ENCODE results near the gene LMAN1L.

Gene LMAN1L

DNA sequence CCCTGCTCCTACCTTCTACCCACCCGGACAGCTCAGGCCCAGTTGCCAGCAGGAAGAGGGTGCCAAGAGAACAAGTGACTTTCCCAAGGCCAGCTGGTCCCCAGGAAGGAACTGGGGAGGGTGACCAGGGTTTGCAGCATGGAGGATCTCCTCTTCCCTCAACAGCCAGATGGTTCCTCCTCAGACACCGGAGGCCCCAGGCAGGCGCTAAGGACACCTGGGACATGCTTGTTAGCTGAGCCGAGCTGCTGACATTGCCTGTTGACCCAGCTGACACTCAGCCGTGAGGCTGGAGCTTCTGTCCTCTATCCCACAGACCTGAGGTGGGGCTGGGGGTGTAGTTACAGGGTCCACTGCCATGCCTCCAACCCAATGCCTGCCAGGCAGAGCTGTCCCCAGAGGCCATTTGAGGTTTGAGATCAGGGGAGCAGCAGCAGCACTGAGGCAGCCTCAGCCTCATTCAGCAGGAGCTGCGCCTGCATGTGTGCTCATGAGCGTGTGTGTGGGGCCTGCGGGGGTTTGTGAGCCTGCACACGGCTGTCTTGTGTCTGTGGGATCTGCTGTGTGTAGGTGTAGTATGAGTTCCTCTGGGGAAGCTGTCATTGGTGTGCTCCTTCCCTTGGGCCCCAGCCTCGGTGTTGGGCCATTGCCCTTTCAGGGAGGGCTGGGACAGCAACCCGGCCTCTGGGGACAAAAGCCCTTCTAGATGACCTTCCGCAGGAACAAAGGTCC is 20.9 kb downstream of the LMAN1L start:
- in situ Hi-C loops (cut with HindIII; ENCODE audit: low sequenced_read_pairs): no loop called here

DNA sequence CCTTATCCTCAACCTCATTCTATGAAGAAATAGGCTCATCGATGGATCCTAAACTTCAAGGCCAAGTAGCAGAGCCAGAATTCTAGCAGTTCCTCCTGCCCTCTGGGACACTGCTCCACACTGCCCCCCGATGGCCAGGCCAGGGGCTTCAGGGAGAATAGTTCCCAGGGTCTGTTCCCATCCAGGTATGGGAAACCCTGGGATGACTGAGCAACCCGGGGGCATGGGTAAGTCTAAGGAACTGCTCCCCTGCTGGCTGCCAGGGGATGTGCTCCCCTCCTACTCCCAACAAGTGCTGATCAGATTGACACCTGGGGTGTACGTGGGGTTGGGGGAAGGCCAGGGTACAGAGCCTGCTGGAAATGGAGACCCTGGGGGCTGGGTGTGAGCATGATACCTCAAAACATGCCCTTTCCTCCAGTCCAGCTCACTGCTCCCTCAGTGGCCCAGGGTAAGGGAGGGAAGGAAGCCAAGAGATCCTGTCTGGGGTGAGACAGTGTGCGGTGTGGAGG is 22.7 kb downstream of the LMAN1L start:
- in situ Hi-C loops (cut with HindIII; ENCODE audit: low sequenced_read_pairs): no loop called here

DNA sequence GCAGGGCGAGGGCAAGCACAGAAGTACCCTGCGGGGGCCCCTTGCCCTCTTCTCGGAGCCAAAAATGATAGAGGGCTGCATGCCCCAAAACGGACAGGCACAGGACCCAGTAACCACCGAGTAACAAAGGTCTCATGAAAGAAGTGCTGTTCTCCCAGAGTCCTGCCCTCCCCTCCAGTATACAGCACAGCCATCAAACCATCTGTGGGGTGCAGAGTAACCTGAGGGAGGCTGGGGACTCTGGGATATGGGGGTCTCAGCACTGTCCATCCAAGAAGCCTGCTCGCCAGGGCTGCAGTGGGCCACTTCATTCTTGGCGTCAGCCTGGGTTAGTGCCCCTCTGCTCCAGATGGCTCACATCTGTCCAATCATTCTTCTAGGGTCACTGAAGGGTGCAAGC is 24.2 kb downstream of the LMAN1L start:
- in situ Hi-C loops (cut with HindIII; ENCODE audit: low sequenced_read_pairs): no loop called here

DNA sequence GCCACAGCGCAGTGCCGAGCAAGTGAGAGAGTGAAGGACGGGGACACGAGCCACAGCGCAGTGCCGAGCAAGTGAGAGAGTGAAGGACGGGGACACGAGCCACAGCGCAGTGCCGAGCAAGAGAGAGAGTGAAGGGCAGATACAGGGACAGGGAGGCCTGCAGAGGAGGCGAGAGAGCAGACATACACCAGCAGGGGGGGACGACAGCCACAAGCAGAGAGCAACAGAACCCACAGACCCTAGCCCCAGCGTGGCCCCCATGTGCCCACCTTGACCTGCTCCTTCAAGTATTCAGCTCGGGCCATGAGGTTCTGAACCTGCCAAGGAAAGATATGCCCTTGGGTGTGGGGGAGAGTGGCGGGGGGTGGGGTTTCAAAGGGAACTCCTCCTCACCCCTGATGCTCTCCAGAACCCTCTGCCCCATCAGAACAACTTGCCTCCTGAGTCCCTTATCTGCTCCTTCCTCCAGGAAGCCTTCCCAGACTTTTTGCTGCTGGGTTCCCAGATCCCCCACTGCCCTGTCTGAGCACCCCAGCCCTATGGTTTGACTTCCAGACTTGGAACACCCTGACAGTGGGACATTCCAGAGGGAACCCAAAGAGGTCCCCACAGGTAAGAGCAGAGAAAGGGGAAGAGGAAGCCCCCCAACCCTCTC is 25.0 kb downstream of the LMAN1L start:
- in situ Hi-C loops (cut with HindIII; ENCODE audit: low sequenced_read_pairs): no loop called here

DNA sequence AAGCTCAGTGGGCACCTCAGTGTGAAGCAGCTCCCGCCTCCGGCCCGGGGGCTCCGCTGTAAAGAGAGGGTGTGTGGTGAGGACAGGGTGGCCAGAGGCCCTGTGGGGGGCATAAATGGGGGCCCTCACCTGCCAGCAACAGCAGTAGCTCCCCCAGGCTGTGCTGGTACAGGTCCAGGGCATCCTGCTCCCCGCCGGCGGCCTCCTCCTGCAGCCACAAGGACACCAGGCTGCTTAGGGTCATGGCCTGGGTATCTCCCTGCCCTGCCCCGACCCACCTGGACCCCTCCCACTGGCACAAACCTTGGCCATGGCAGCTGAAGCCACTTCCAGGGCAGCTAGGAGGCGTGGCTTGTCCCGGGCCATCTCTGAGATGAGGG is 25.5 kb downstream of the LMAN1L start:
- in situ Hi-C loops (cut with HindIII; ENCODE audit: low sequenced_read_pairs): no loop called here

DNA sequence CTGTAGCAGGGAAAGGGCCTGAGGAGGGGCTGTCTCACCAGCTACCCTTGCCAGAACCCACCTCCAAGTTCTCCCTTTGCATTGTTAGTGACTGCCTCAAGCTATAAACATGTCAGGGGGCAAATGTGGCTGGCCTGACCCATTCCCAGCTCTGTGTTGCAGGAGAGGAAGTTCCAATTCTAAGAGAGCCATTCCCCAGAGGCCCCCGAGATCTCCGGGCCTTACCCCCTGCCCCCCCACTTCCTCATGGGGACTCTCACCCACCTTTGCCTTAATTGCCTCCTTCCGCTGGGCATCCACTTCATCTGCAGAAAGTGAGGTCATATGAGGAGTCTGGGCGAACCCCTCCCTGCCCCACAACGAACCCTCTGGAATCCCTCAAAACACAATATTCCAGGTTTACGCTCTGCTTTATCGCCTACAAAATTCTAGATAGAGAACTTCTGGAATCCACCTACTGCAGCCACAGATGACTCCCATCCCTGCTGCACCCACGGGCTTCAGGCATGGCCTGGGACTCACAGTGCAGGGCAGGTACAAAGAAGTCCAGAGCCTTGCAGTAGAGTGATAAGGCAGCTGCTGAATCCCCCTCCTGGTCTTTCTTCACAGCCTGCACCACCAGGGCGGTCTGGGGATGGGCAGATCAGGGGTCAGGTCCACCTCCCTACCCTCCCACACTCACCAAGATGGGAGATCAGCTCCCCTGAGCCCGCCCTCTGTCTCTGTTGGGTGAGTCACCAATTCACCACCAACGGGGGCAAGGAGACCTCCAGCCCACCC is 26.3 kb downstream of the LMAN1L start:
- in situ Hi-C loops (cut with HindIII; ENCODE audit: low sequenced_read_pairs): no loop called here

DNA sequence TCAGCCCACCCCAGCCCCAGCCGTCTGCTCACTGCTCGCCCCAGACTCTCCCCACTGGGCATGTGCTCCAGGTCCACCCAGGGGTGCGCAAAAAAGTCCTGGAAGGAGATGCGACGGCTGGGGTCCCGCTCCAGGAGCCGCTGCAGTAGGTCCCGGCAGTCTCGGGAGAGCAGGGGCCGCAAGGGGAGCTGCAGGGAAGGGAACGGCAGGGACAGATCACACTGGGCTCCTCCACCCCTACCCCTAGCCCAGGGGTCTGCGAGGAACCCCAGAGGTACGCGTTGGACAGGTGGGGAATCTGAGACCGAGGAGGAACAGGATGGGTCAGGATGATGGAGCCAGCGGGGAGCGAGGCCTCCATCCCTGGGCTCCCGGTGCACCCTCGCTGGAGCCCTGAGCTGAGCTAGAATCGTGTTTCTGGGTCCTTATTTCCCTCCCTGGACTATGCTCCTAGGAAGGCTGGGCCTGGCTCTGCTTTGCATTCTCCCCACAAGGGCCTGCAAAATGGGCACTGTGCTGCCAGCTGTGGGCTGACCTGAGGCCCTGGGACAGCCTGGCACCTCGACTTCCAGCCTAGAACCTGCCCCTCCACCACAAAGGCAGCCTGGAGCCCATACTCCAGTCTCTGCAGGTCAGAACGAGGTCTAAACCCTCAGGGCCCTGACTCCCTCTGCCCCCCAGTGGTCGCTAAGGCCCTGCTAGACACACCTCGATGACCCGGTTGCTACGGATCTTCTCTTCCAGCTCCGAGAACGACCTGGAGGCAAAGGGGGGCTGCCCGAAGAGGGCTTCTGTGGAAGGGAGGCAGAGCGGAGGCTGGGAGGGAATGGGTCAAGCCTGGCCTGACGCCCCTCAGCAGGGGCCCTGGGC is 27.1 kb downstream of the LMAN1L start:
- in situ Hi-C loops (cut with HindIII; ENCODE audit: low sequenced_read_pairs): no loop called here

DNA sequence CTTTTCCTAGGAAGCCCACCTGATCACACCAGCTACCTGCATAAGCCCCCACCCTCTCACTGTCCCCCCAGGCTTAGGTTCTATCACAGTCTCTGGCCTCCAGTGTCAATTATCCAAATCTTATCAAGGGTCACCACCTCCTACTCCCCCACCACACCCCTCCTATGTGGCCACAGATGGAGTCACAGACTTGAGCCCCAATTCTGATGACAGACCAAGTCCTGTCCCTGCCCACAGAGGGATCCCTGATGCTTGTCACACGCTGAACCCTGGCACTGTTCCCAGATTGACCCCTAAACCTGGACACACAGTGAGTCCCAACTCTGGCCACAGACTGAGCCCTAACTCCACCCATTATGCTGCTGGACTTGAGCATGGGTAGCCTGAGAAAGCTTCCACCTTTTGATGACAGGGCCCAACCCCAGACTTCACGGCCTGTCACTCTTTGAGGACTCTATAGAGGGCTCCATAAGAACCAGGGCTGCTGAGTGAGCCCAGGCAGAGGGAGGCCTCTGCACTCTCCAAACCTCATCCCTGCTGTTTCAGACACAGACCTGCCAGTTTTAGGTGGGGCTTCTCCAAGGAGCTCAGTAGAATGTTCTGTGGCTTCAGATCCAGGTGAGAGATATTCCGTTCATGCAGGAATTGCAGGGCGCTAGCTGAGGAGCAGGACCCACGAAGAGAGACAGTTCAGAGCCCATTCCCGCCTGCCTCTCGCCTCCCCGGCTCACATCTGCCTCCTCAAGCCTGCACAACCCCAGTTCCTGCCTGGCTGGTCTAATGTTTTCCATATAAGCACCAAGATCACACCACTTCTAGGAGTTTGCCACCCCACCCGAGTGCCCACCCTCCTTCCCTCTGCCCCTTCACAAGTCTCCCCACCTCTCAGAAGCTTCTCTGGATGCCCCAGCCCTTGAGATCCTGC is 28.5 kb downstream of the LMAN1L start:
- in situ Hi-C loops (cut with HindIII; ENCODE audit: low sequenced_read_pairs): no loop called here

DNA sequence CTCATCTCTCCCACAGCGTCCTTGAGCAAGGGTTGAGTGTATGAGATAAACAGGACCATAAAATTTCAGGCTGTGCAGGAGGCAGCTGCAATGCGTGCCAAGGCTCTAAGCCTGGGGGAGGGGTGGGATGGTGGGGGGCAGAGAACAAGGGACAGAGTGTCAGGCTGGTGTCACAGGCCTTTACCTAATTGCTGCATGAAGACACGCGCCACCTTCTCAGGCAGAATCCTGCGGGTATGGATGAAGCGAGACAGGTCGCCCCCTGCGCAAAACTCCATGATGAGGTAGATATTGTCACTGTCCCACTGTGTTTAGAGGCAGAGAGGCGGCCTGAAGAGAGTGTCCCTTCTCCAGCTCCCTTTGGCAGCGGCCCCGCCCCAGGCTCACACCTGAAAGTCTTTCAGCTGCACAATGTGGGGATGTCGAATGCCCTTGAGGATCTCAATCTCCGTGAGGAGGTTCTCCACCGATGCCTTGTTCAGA is 29.3 kb downstream of the LMAN1L start:
- in situ Hi-C loops (cut with HindIII; ENCODE audit: low sequenced_read_pairs): no loop called here

DNA sequence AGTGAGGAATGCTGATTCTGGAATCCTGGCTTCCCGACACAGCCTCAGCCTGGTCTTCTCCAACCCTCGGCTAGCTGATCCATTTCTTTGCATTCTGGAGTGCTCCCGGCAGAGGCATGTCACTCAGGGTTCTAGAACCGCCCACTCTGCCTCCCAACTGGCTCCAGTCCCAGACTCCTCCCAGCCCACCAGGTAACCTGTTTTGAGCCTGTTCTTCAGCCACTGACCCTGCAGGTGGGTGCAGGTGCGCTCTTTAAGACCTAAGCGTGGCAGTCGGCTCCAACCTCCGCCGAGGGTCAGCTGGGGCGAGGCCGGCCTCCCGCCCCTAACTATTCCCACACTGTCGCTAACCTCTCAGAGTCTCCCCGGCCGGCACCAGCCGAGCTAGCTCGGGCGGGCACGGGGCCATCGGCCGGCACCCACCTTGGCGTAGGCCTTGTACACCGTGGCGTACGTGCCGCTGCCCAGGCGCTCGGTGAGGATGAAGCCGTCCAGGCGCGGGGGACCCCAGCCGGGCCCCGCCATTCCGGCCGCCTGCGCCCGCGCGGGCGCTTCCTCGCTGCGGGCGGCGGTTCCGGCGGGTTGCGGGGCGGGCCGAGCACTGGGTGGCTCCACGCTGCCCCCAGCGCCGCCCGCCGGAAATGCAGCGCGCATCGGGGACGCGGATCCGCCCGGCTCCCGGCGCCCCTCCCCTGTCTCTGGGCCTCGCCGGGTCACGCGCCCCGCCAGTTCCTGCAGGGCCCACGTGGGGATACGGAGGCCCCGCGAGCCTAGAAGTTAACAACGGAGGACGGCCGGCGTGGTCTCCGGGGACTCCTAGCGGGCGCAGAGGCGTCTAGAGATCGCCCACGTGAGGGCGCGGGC is 30.2 kb downstream of the LMAN1L start, which contains the start of gene ULK3:
ULK3 (minus strand) TSS at position 576 of the 864 bp plus-strand sequence; CDS start at position 525, 51 bp downstream.
- in situ Hi-C loops (cut with HindIII; ENCODE audit: low sequenced_read_pairs): no loop called here

DNA sequence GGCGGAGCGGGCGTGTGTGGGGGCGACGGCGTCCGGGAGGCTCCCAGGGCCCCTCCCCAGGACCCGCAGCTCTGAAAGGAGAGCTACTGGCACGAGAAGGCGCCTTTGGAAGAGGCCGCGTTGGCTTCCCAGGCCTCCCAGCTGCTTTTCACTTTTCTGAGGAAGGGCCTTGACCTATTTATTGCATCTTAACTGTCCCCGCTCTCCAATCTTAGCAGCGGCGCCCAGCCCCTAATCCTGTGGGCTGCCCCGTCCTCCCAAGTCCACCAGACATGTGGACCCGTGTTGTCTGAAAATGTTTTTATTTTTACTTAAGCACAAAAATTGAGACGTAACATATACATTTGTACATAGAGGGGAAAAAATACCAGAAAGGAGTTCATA is 30.8 kb downstream of the LMAN1L start:
- in situ Hi-C loops (cut with HindIII; ENCODE audit: low sequenced_read_pairs): no loop called here

DNA sequence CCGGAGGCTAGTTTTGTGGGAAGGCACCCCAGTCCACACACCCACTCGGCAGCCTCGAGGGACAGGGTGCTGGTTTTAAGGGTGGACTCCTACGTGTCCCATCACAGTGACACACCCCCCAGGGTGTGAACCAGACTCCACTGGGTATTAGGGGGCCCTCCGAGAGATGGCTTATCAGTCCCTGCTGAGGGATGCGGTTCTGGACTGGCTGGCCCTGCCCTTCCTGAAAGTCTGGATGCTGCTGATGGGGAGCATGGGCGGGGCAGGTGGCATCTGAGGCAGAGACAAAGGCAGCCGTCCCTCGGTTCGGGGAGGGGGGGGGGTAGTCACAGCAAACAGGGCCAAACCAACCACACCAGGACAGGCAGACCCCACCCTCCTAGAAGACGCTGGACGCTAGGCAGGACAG is 31.3 kb downstream of the LMAN1L start:
- in situ Hi-C loops (cut with HindIII; ENCODE audit: low sequenced_read_pairs): no loop called here

DNA sequence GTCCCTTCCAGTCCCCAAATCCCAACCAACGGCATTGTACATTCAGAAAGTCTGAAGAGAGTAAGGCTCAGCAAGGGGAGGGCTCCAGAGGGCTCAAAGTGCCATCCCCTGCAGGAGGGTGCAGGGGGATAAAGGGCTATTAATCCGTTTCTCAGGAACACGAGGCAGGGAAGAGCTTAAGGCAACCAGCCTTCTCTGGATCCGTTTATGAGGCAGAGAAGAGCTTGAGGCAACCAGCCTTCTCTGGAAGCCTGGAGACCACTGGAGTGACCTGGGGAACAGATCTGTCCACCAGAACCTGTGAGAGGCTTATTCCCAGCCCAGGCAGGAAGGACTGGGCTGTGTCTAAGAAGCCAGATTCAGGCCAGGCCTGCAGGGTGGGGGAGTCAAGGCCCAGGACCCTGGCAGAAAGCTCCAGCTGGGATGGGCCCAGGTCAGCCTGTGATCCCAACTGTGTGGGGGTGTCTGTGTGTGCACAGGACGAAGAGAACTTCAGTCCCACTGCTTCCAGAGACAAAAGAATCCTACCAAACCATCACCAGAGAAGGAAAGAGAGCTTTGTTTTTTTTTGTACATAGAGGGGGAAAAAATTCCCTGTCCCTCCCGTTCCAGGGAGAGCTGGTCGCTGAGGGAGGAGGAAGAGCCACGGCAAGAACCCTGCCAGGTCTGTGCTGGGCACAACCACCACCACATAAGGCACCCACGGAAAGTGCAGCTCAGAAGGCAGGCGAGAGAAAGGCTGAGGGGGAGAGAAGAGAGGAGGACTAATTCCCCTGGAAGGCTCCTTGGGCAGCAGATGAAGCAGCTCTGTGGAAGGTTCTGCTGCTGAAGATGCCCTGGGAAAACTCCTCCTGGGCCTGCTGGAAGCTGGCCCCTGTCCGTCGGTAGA is 31.9 kb downstream of the LMAN1L start:
- in situ Hi-C loops (cut with HindIII; ENCODE audit: low sequenced_read_pairs): no loop called here

DNA sequence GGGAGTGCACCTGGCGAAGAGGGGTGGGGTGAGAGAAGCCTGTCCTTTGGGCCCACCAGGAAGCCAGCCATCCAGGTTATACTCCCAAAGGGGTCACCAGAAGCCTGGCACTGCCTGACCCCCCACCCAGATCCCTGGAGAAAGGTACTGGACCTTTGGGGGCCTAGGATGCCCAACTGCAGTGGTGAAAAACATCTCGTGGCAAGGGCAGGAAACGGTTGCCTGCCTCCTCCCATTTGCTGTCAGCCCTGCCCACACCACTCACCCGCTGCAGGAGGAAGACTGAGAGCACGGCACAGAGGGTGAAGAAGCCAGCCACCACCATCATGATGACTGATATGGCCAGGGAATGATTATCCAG is 32.6 kb downstream of the LMAN1L start:
- in situ Hi-C loops (cut with HindIII; ENCODE audit: low sequenced_read_pairs): no loop called here

DNA sequence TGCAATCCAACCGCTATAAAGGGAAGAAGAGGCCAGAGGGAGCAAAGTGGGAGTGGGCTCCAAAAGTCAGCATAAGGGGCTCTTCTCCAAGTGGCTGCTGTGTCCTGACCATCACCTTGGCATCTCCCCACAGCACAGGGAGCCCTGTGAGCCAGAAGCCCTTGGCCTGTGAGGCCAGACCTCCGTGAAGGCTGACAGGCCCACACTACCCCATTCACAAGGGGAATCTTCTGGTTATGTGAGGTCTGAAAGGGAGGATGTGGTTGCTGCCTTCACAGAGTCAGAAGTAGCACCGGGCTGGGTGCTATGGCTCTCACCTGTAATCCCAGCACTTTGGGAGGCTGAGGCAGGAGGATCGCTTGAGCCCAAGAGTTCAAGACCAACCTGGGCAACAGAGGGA is 32.9 kb downstream of the LMAN1L start:
- in situ Hi-C loops (cut with HindIII; ENCODE audit: low sequenced_read_pairs): no loop called here

DNA sequence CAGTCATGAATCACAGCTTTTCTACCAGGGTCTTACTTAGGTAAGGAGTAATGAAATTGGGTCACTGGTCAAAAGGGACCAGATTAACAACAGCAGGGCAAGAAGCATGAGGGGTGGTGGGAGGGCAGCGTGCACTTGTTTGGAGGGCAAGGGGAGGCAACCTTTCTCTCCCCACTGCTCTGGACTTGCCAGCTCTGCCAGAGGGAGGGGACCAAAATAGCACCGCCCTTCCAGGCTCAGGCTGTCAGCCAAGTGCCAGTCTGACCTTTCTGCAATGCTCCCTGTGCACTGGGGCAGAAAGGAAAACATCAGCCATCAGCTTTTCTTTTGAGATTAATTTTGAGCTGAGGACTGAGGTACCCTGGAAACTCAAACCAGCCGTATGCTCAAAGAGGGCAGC is 34.8 kb downstream of the LMAN1L start:
- in situ Hi-C loops (cut with HindIII; ENCODE audit: low sequenced_read_pairs): no loop called here

DNA sequence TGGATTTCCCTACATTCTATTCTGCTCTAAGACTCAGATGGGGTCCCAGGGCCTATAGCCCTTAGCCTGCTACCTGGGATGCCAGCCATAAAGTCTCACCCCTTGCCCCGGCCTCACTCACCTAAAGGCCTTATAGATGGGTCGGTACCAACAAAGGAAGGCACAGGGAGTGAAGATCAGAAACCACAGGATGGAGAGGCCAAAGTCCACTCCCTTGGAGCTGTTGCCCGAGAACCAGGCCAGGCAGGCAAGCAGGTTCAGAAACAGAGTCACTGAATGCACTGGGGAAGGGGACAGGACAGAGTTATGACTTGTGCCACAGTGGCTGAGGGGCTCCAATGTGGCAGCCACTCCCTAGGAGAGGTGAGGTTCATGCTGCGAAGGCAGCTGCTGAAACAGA is 37.8 kb downstream of the LMAN1L start:
- in situ Hi-C loops (cut with HindIII; ENCODE audit: low sequenced_read_pairs): no loop called here

DNA sequence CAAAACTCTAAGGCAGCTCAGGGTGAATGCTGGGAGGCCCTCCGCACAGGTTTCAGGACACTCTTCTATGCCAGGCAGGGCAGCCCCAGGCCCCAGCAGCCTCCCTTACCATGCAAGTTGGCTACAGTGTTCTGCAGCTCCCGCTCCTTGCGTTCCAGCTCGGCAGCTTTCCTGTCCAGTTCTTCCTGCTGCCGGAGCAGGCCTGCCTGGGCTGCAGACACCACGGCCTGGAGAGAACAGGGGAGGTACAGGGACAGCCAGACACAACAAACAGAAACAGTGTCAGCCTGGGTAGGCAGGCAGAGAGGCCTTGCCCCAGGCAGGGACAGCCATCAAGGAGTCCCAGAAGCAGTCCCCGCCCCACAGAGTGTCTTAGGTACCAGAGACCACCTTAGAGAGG is 39.3 kb downstream of the LMAN1L start:
- in situ Hi-C loops (cut with HindIII; ENCODE audit: low sequenced_read_pairs): no loop called here

Measured in DLD1 (cell line).